HTR-8/SVneo (cell line): ENCODE data around the gene TRPM3.
"Not testable (repeated sequence)": the region's sequence is repeated elsewhere in the genome, so short reads cannot be mapped to it uniquely, and the experiment has no call there.

Source experiments
- DNase-seq: peaks from one replicate; pipeline ENCODE4 v3.0.0; 2011; ENCODE audit warnings: low spot score, mixed read lengths; ENCODE audit not compliant: insufficient read length
- FAIRE-seq: peaks from 2 replicates; lab custom pipeline; 2011; peaks lifted over from hg19 to GRCh38; lab: Jason Lieb, UNC

TRPM3 gene

GRCh38 chr9:70693186-70693585, 428.2 kb downstream of the TRPM3 start:
- no peak for FAIRE-seq
- no peak for DNase-seq

- no peak for FAIRE-seq
- no peak for DNase-seq
Observed at GRCh38 chr9:70692431-70692830, 429.0 kb downstream of the TRPM3 start.

- FAIRE-seq (no peak), DNase-seq (no peak)
Observed at GRCh38 chr9:70688704-70689103, 432.7 kb downstream of the TRPM3 start.

- no peak for DNase-seq
- no peak for FAIRE-seq
Observed at GRCh38 chr9:70683841-70684240, 437.6 kb downstream of the TRPM3 start.

GRCh38 chr9:70682298-70682697, 439.1 kb downstream of the TRPM3 start:
- no peak for FAIRE-seq
- DNase-seq, result no peak

- FAIRE-seq (no peak), DNase-seq (no peak)
Observed at GRCh38 chr9:70679845-70680244, 441.6 kb downstream of the TRPM3 start.

- FAIRE-seq (no peak), DNase-seq (no peak)
Observed at GRCh38 chr9:70678153-70678552, 443.3 kb downstream of the TRPM3 start.

GRCh38 chr9:70677055-70677735, 444.2 kb downstream of the TRPM3 start:
- FAIRE-seq (no peak), DNase-seq (no peak)

- FAIRE-seq (no peak), DNase-seq (no peak)
Observed at GRCh38 chr9:70675868-70676370, 445.5 kb downstream of the TRPM3 start.

- DNase-seq (no peak), FAIRE-seq (no peak)
Observed at GRCh38 chr9:70673844-70674243, 447.6 kb downstream of the TRPM3 start.

- FAIRE-seq (no peak), DNase-seq (no peak)
Observed at GRCh38 chr9:70672161-70672649, 449.2 kb downstream of the TRPM3 start.

GRCh38 chr9:70668751-70669150, 452.7 kb downstream of the TRPM3 start:
- DNase-seq (no peak), FAIRE-seq (no peak)

GRCh38 chr9:70658765-70659164, 462.7 kb downstream of the TRPM3 start:
- no peak for DNase-seq
- no peak for FAIRE-seq

GRCh38 chr9:70656281-70656680, 465.1 kb downstream of the TRPM3 start:
- no peak for DNase-seq
- no peak for FAIRE-seq

GRCh38 chr9:70654144-70654543, 467.3 kb downstream of the TRPM3 start:
- DNase-seq (no peak), FAIRE-seq (no peak)

GRCh38 chr9:70644627-70645026, 476.8 kb downstream of the TRPM3 start:
- FAIRE-seq, DNase-seq: not testable (repeated sequence)

- DNase-seq (no peak), FAIRE-seq (no peak)
Observed at GRCh38 chr9:70642341-70642740, 479.1 kb downstream of the TRPM3 start.

- DNase-seq (no peak), FAIRE-seq (no peak)
Observed at GRCh38 chr9:70641631-70642030, 479.8 kb downstream of the TRPM3 start.

GRCh38 chr9:70641031-70641430, 480.4 kb downstream of the TRPM3 start:
- FAIRE-seq, result no peak
- DNase-seq, result no peak

GRCh38 chr9:70639853-70640814, 481.3 kb downstream of the TRPM3 start:
- FAIRE-seq (no peak), DNase-seq (peak; percentile 50)

GRCh38 chr9:70635790-70636189, 485.6 kb downstream of the TRPM3 start:
- DNase-seq (no peak), FAIRE-seq (no peak)
